BJ (cell line): Measurements from ENCODE around the gene HGFAC. TPM values are rescaled to one million over a fixed set of nuclear protein-coding genes. Genes with fewer than 3 reads are reported as not detected.

Experiments used
- CTCF ChIA-PET: fragments of 350-600 bp; formaldehyde crosslinking; extraction: SDS; loops from one replicate; lab custom pipeline; 2021; ENCODE audit warnings: antibody characterized with exemption, inconsistent platforms; lab: Yijun Ruan, JAX
- POLR2A ChIA-PET: fragments of 300-600 bp; sonication (Branson Sonifier 250); formaldehyde crosslinking; extraction: SDS; loops from one replicate; lab custom pipeline; 2021; ENCODE audit warnings: antibody characterized with exemption; lab: Charles Lee
- DNase-seq: peaks from one replicate; pipeline ENCODE4 v3.0.0-alpha.2; 2011; ENCODE audit warnings: low read depth
- H3K27me3 ChIP-seq: 2 replicates; pipeline ENCODE4 v1.6.0; 2011; ENCODE audit warnings: low read length; ENCODE audit not compliant: control insufficient read depth, insufficient read depth
- H3K36me3 ChIP-seq: 2 replicates; pipeline ENCODE4 v1.5.1; 2011; ENCODE audit warnings: low read length; ENCODE audit not compliant: control insufficient read depth, insufficient read depth
- H3K4me3 ChIP-seq: 2 replicates; pipeline ENCODE4 v1.5.1; 2011; ENCODE audit warnings: low read depth, mild to moderate bottlenecking, control low read depth, low read length
- CTCF ChIP-seq: IDR thresholded peaks from 2 replicates; pipeline ENCODE4 v1.5.1; 2011; ENCODE audit warnings: low read depth, mild to moderate bottlenecking, control low read depth, inconsistent platforms, low read length, moderate library complexity; ENCODE audit not compliant: insufficient read depth
- polyA plus RNA-seq: library from polyadenylated mRNA; depleted of rRNA; stranded (reverse); fragments of >200 nt; gene quantifications from 2 replicates; pipeline ENCODE4 v1.2.3, GENCODE V29; 2011

The HGFAC gene
- polyA plus RNA-seq, 1 experiment, result not detected

GRCh38 chr4:3468804-3469203 lies 27.0 kb downstream of the HGFAC start:
- Histone ChIP-seq H3K36me3 (no peaks in the 10 kb centered on the region), H3K27me3 (peaks cover 10% of the 10 kb centered on the region), H3K4me3 (no peak overlapping the region)
- no peak for TF ChIP-seq CTCF
- POLR2A ChIA-PET, result no interaction called here
- DNase-seq, result no peak
- CTCF ChIA-PET, result interaction anchor here (1.2 kb wide), 1 partner anchor 12 kb away, joined by 5 read pairs; no protein-coding TSS in a partner anchor

- CTCF ChIA-PET, result interaction anchor here (1.2 kb wide), 1 partner anchor 11 kb away, joined by 5 read pairs; no protein-coding TSS in a partner anchor
- no peak for DNase-seq
- POLR2A ChIA-PET, result no interaction called here
- no peak overlapping the region for H3K4me3 ChIP-seq
- H3K36me3 ChIP-seq, result no peaks in the 10 kb centered on the region
- H3K27me3 ChIP-seq, result peaks cover 7% of the 10 kb centered on the region
- no peak for TF ChIP-seq CTCF
Measured at GRCh38 chr4:3469386-3470243, 27.8 kb downstream of the HGFAC start.

GRCh38 chr4:3470244-3471097 lies 28.7 kb downstream of the HGFAC start:
- Histone ChIP-seq H3K27me3 (peaks cover 2% of the 10 kb centered on the region), H3K4me3 (no peak overlapping the region), H3K36me3 (no peaks in the 10 kb centered on the region)
- no peak for DNase-seq
- TF ChIP-seq CTCF, result no peak
- POLR2A ChIA-PET, result no interaction called here
- CTCF ChIA-PET, result interaction anchor here (1.2 to 2.8 kb wide), 2 partner anchors 10 kb away, joined by 5 to 22 read pairs; no protein-coding TSS in a partner anchor

GRCh38 chr4:3471098-3471760 lies 29.5 kb downstream of the HGFAC start:
- no peak for TF ChIP-seq CTCF
- no peak for DNase-seq
- Histone ChIP-seq H3K27me3 (peaks cover 2% of the 10 kb centered on the region; the same call in 1 of the 2 replicates), H3K36me3 (no peaks in the 10 kb centered on the region), H3K4me3 (no peak overlapping the region)
- ChIA-PET POLR2A (no interaction called here), CTCF (interaction anchor here (1.2 to 2.8 kb wide), 2 partner anchors 9 to 125 kb away, joined by 3 to 22 read pairs; no protein-coding TSS in a partner anchor)
